ENCODE data around the gene SALL4.
"Not testable (repeated sequence)": the region's sequence is repeated elsewhere in the genome, so short reads cannot be mapped to it uniquely, and the experiment has no call there.

SALL4 gene

GRCh38 chr20:51738261-51738660 is 64.1 kb downstream of the SALL4 start:
- DNase-seq (ENCODE audit: low read depth, low spot score), result not testable (repeated sequence)

DNA sequence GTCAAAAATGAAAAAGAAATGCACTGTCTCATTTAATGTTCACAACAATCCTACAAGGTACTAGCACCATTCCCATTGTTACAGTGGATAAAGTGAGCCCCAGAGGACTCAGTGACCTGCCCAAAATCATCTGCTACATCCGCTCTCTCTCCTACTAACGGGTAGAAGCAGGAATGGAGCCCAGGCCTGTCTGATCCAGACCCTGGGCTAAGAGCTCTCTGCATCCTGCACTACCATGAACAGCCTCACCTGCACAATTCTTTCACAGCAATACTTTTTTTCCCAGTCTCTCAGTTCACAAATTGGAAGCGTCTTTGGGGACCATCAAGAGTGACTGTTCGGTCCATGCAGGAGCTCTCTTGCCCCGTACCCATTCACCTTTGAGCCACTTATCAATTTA is 65.4 kb downstream of the SALL4 start:
- no peak for DNase-seq (ENCODE audit: low read depth, low spot score)

GRCh38 chr20:51735728-51736600 is 66.4 kb downstream of the SALL4 start:
- DNase-seq (ENCODE audit: low read depth, low spot score), result no peak

GRCh38 chr20:51734876-51735720 is 67.2 kb downstream of the SALL4 start:
- DNase-seq (ENCODE audit: low read depth, low spot score), result no peak

DNA sequence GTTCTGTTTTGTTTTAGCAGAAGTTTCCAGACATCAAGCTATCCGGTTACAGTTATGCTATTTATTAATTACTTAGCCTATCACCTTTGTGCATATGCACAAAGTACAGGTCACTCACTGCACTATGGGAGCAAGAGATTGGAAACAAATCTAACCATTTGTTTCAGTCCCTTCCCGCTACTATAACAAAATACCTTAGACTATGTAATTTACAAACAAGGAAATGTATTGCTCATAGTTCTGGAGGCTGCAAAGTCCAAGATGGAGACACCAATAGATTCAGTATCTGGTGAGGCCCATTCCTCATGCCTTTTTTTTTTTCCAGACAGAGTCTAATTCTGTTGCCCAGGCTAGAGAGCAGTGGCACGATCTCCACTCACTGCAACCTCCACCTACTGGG is 69.3 kb downstream of the SALL4 start:
- no peak for DNase-seq (ENCODE audit: low read depth, low spot score)
